ENCODE measurements around the gene LDLRAD4.

The LDLRAD4 gene

DNA sequence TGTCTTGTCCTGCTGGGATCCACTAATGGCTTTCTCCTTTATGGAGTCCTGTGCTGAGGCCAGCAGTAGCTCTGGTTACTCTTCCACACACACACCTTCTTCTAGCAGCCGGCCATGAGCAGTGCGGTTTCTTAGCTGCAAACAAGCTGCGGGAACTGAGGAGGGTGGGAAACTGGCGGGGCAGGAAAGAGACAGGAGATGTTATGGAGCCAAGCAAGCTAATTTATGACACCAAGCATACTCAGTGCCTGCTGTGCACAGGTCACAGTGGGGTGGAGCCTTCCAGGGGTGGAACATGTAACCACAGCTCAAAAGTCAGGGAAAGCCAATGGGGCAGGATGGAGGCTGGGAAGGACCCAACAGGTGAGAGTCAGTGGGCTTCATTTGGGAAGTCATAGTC, 327.0 kb downstream of the LDLRAD4 start:
- Histone ChIP-seq H3K27ac (ENCODE audit: low read depth, low read length) (no peak overlapping the region), H3K9ac (ENCODE audit: low read length) (no peak overlapping the region), H3K36me3 (ENCODE audit: control insufficient read depth, insufficient read depth, low read length) (no peaks in the 10 kb centered on the region), H3K9me3 (ENCODE audit: control insufficient read depth, insufficient read depth, low read depth, low read length) (peaks cover 4% of the 10 kb centered on the region; the same call in 1 of the 2 replicates), H3K27me3 (ENCODE audit: control insufficient read depth, insufficient read depth, low read length) (no peaks in the 10 kb centered on the region), H3K4me1 (ENCODE audit: control insufficient read depth, insufficient read depth, low read length) (peaks cover 7% of the 10 kb centered on the region; the same call in 1 of the 2 replicates), H3K4me3 (ENCODE audit: low read depth, low read length) (no peak overlapping the region)

DNA sequence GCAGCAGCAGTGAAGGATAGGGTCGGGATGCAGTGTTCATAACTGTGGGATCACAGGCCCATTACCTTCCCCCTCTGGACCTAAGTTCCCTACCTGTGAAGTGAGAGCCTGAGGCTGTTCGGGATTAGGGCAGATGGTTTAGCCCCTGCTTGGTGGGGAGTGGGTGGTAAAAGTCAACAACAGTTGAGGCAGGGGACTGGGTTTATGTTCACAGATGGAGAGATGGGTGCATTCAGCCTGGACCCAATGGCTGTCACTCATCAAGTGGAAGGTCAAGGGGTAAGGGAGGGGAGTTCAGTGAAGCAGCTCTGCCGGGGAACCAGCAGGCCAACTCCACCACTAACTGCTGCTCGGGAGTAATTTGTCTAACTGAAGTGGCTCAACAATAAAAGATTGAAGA, 327.4 kb downstream of the LDLRAD4 start:
- Histone ChIP-seq H3K9me3 (ENCODE audit: control insufficient read depth, insufficient read depth, low read depth, low read length) (peaks cover 4% of the 10 kb centered on the region; the same call in 1 of the 2 replicates), H3K4me3 (ENCODE audit: low read depth, low read length) (no peak overlapping the region), H3K9ac (ENCODE audit: low read length) (no peak overlapping the region), H3K36me3 (ENCODE audit: control insufficient read depth, insufficient read depth, low read length) (no peaks in the 10 kb centered on the region), H3K4me1 (ENCODE audit: control insufficient read depth, insufficient read depth, low read length) (peaks cover 7% of the 10 kb centered on the region; the same call in 1 of the 2 replicates), H3K27me3 (ENCODE audit: control insufficient read depth, insufficient read depth, low read length) (no peaks in the 10 kb centered on the region), H3K27ac (ENCODE audit: low read depth, low read length) (no peak overlapping the region)

DNA sequence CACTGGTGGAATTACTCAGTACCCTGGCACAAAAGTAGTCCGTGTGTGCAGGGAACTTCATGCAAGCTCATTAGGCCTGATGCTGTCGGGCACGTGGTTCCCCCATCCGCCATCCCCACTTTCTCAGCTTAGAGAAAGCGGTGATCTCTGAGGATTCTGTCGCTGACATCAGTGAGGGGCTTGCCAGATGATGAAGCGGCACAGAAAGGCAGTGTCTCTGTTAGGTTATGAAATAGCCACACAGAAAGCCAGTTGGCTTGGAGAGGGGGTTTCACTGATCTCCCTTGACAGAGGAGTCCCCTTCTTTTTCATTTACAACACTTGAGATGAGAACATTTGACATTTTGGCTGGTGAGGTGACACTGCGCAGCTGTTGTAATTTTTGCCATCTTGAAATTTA, 328.1 kb downstream of the LDLRAD4 start:
- H3K9me3 ChIP-seq (ENCODE audit: control insufficient read depth, insufficient read depth, low read depth, low read length): peaks cover 4% of the 10 kb centered on the region; the same call in 1 of the 2 replicates
- H3K27ac ChIP-seq (ENCODE audit: low read depth, low read length): no peak overlapping the region
- peaks cover 7% of the 10 kb centered on the region; the same call in 1 of the 2 replicates for H3K4me1 ChIP-seq (ENCODE audit: control insufficient read depth, insufficient read depth, low read length)
- no peak overlapping the region for H3K4me3 ChIP-seq (ENCODE audit: low read depth, low read length)
- H3K36me3 ChIP-seq (ENCODE audit: control insufficient read depth, insufficient read depth, low read length): no peaks in the 10 kb centered on the region
- no peaks in the 10 kb centered on the region for H3K27me3 ChIP-seq (ENCODE audit: control insufficient read depth, insufficient read depth, low read length)
- H3K9ac ChIP-seq (ENCODE audit: low read length): no peak overlapping the region

DNA sequence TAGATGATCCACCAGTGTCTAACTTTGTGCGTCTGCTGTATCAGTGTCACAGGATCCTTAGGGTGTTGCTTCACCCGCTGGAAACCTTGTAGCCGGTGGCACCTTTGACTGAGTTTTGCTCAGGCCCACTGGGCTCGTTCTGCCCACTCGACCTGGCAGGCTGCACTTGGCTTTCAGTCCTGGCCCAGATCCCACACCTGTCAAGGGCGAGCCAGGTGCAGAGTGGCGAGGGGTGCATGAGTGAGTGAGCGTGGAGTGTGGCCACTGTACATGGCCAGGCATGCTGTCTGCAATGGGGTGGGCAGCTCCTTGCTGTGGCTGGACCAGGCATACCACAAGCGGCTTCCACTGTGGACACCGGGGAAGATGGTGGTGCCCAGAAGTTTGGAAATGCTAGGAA, 328.8 kb downstream of the LDLRAD4 start:
- Histone ChIP-seq H3K9ac (ENCODE audit: low read length) (no peak overlapping the region), H3K4me3 (ENCODE audit: low read depth, low read length) (no peak overlapping the region), H3K4me1 (ENCODE audit: control insufficient read depth, insufficient read depth, low read length) (peaks cover 7% of the 10 kb centered on the region; the same call in 1 of the 2 replicates), H3K27ac (ENCODE audit: low read depth, low read length) (no peak overlapping the region), H3K9me3 (ENCODE audit: control insufficient read depth, insufficient read depth, low read depth, low read length) (peaks cover 4% of the 10 kb centered on the region; the same call in 1 of the 2 replicates), H3K36me3 (ENCODE audit: control insufficient read depth, insufficient read depth, low read length) (no peaks in the 10 kb centered on the region), H3K27me3 (ENCODE audit: control insufficient read depth, insufficient read depth, low read length) (no peaks in the 10 kb centered on the region)

DNA sequence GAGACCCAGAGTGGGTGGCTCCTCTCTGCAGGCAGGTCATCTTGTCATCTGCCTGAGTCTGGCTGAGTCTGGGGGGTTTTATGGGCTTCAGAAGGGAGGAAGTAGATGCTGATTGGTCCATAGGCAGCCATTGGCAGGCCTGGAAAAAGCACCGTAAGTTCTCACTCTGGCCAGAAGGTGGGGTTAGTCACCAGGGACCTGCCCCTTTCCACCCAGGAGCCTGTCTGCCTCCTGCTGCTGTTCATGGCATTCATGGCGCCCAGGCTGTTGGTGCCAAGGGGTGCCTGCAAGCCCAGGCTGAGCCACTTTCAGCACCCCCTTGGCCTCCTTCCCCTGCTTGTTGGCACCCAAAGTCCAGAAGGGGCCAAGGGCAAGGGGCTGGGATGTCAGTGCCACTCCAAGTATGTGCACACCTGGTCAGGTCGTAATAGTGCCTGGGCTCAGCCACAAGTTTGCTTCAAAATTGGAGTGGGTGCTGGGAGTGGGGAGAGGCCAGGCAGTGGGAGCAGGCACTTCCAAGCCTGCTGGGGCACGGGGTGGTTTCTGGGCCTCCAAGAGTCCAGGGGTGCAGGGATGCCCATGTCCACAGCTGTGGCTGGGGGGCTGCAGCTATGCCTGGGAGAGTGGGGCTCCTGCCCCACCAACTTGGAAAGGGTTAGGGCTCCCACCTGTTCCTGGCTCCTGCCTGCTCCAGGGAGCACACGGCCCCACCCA, 329.7 kb downstream of the LDLRAD4 start:
- H3K9ac ChIP-seq (ENCODE audit: low read length): no peak overlapping the region
- peaks cover 4% of the 10 kb centered on the region; the same call in 1 of the 2 replicates for H3K9me3 ChIP-seq (ENCODE audit: control insufficient read depth, insufficient read depth, low read depth, low read length)
- no peaks in the 10 kb centered on the region for H3K27me3 ChIP-seq (ENCODE audit: control insufficient read depth, insufficient read depth, low read length)
- no peak overlapping the region for H3K4me3 ChIP-seq (ENCODE audit: low read depth, low read length)
- peaks cover 7% of the 10 kb centered on the region; the same call in 1 of the 2 replicates for H3K4me1 ChIP-seq (ENCODE audit: control insufficient read depth, insufficient read depth, low read length)
- H3K27ac ChIP-seq (ENCODE audit: low read depth, low read length): no peak overlapping the region
- H3K36me3 ChIP-seq (ENCODE audit: control insufficient read depth, insufficient read depth, low read length): no peaks in the 10 kb centered on the region

DNA sequence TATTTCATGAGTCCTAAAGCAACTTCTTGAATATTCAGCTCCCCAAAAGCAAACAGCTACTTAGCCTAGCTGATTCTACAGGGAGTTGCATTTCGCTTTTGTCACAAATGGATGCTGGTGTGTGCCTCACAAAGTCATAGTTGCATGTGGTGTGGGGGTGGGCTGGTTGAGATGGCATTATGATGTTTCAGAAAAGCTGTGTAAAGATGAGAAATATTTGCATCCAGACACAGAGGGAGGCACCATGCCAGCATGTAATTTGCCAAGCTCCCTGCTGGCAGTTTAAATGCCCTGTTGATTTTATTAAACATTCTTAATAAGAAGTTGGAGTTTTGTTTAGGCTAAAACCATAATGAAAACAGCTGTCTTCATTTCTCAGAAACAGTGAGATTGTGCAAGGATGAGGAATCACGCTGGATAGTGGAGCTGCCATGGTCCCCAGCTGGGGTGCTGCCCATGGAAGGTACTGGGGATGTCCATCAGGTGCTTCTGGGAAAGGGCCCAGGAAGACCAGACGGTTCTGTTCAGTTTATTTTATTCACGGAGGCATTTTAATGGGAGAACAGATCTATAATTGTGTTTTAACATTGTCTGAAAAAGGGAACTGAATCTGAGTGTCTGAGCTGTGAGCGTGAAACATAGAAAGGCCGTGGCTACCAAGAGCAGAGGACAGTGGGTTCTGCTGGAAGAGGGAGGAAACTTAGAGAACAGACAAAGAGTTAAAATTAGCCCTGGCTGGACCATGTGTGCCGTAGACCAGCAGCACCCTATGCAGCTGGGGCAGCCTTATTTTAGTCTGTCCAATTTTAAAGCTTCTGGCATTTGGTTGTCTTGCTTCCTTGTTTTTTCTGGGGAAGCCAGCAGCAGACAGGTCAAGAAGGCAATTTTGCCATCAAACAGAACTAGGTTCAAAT, 330.7 kb downstream of the LDLRAD4 start:
- 0 out of 2 replicates have a peak, but pooled peaks cover 1% of the 10 kb centered on the region for H3K4me1 ChIP-seq (ENCODE audit: control insufficient read depth, insufficient read depth, low read length)
- H3K9ac ChIP-seq (ENCODE audit: low read length): no peak overlapping the region
- H3K4me3 ChIP-seq (ENCODE audit: low read depth, low read length): no peak overlapping the region
- no peak overlapping the region for H3K27ac ChIP-seq (ENCODE audit: low read depth, low read length)
- H3K9me3 ChIP-seq (ENCODE audit: control insufficient read depth, insufficient read depth, low read depth, low read length): peaks cover 4% of the 10 kb centered on the region; the same call in 1 of the 2 replicates
- H3K27me3 ChIP-seq (ENCODE audit: control insufficient read depth, insufficient read depth, low read length): no peaks in the 10 kb centered on the region
- no peaks in the 10 kb centered on the region for H3K36me3 ChIP-seq (ENCODE audit: control insufficient read depth, insufficient read depth, low read length)

DNA sequence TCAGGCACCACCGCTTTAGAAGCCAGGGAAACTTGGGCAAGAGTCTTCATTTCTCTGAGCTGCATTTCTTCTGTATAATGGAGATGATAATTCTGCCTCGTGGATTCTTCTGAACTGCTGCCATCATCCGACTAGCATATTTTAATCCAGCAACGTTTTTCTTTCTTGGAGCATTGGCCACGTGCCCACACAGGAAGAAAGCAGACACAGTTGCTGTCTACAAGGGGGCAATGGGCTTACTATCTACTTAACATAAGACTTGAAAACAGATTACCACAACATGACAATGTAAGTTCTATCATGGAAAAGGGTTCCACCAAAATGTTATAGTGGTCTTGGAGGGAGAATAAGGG, 331.3 kb downstream of the LDLRAD4 start:
- H3K4me1 ChIP-seq (ENCODE audit: control insufficient read depth, insufficient read depth, low read length): no peaks in the 10 kb centered on the region
- no peak overlapping the region for H3K4me3 ChIP-seq (ENCODE audit: low read depth, low read length)
- no peak overlapping the region for H3K27ac ChIP-seq (ENCODE audit: low read depth, low read length)
- H3K36me3 ChIP-seq (ENCODE audit: control insufficient read depth, insufficient read depth, low read length): no peaks in the 10 kb centered on the region
- H3K27me3 ChIP-seq (ENCODE audit: control insufficient read depth, insufficient read depth, low read length): no peaks in the 10 kb centered on the region
- H3K9me3 ChIP-seq (ENCODE audit: control insufficient read depth, insufficient read depth, low read depth, low read length): peaks cover 4% of the 10 kb centered on the region; the same call in 1 of the 2 replicates
- no peak overlapping the region for H3K9ac ChIP-seq (ENCODE audit: low read length)

DNA sequence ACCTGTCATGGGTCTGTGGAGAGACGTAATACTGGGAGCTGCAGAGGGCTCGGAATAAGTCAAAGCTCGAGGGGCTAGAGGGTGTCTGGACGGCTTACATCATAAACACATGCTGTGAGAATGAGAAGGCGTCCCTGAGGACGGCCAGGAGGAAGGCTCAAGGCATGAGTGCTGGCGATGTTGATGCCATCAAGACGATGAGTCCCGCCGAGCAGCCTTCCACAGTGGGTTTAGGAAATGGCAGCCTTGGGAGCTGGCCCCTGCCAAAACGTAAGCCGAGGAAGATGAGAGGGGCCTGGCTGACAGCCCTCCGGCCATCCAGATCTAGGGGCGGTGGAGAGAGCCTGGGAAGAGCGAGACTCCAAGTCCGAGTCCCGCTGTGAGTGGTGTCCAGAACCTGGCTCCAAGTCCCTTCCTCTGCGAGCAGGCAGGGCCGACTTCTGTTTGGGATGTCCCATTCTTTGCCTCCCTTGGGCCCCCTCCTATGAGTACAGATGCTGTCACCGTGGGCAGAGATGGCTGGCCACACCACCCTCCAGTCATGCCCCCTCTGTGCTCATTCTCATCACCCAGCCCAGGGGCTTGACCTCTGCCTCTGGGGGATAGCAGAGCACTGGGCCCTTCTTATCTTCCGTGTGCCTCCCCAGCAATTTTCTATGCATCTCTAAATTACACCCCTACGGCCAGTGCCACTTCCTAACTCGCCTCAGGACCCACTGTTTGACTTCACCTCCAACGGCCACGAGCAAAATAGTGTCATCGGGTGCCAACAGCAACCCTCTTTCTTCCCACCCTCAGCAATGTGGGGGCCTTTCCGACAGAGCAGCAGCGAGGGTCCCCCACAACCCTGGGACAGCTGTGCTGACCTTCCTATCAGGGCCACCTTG, 332.1 kb downstream of the LDLRAD4 start:
- Histone ChIP-seq H3K9me3 (ENCODE audit: control insufficient read depth, insufficient read depth, low read depth, low read length) (peaks cover 4% of the 10 kb centered on the region; the same call in 1 of the 2 replicates), H3K27me3 (ENCODE audit: control insufficient read depth, insufficient read depth, low read length) (no peaks in the 10 kb centered on the region), H3K4me1 (ENCODE audit: control insufficient read depth, insufficient read depth, low read length) (no peaks in the 10 kb centered on the region), H3K27ac (ENCODE audit: low read depth, low read length) (no peak overlapping the region), H3K9ac (ENCODE audit: low read length) (no peak overlapping the region), H3K4me3 (ENCODE audit: low read depth, low read length) (no peak overlapping the region), H3K36me3 (ENCODE audit: control insufficient read depth, insufficient read depth, low read length) (no peaks in the 10 kb centered on the region)

DNA sequence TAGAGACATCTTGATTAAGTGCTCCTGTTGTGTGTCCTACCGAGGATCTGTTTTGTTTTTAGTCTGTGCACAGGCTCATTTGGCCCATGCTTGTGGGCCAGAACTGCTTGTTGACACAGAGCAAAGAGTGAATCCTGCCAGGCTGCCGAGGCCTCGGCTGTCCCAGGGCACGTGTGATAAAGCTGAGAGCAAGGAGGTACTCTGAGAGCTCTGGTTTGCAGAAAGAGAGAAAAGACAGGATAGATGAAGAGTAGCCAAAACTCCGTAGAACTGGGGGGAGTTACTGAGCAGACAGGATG, 332.7 kb downstream of the LDLRAD4 start:
- peaks cover 4% of the 10 kb centered on the region; the same call in 1 of the 2 replicates for H3K9me3 ChIP-seq (ENCODE audit: control insufficient read depth, insufficient read depth, low read depth, low read length)
- H3K36me3 ChIP-seq (ENCODE audit: control insufficient read depth, insufficient read depth, low read length): no peaks in the 10 kb centered on the region
- H3K27ac ChIP-seq (ENCODE audit: low read depth, low read length): no peak overlapping the region
- no peak overlapping the region for H3K9ac ChIP-seq (ENCODE audit: low read length)
- H3K4me3 ChIP-seq (ENCODE audit: low read depth, low read length): no peak overlapping the region
- no peaks in the 10 kb centered on the region for H3K27me3 ChIP-seq (ENCODE audit: control insufficient read depth, insufficient read depth, low read length)
- H3K4me1 ChIP-seq (ENCODE audit: control insufficient read depth, insufficient read depth, low read length): no peaks in the 10 kb centered on the region

DNA sequence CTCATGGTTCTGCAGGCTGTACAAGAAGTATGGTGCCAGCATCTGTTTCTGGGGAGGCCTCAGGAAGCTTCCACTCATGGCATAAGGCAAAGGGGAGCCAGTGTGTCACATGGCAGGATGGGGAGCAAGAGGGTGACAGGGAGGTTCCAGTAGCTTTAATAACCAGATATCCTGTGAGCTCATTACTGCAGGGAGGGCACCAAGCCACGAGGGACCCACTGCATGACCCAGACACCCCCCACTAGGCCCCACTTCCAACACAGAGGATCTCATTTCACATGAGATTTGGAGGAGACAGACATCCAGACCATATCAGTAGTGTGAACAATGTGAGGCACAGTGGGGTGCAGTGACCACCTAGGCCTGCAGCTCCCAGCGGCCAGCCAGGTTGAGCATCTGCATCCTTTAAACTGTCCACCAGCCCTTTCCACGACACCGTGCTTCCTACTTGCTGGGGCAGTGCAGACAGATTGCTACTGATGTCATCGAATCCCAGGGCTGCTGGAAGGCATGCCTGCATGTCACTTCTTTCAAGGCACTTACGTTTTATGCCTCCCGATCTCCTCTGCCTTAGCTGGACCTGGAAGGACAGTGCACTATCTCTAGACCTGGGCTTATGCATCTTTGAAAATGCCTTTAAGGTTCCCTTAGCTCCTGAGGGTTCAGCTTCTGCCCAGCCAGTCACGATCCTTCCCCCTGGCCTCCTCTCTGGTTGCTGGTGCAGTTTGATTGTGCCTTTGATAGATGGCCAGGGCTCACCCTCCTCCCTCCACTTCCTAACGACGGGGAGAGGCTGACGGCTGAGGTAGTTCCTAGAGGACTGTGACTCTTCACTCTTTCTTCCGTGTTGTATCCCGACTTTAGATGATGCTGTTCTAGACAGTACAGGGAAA, 333.5 kb downstream of the LDLRAD4 start:
- H3K36me3 ChIP-seq (ENCODE audit: control insufficient read depth, insufficient read depth, low read length): no peaks in the 10 kb centered on the region
- H3K9ac ChIP-seq (ENCODE audit: low read length): no peak overlapping the region
- no peaks in the 10 kb centered on the region for H3K27me3 ChIP-seq (ENCODE audit: control insufficient read depth, insufficient read depth, low read length)
- no peak overlapping the region for H3K4me3 ChIP-seq (ENCODE audit: low read depth, low read length)
- H3K9me3 ChIP-seq (ENCODE audit: control insufficient read depth, insufficient read depth, low read depth, low read length): peaks cover 4% of the 10 kb centered on the region; the same call in 1 of the 2 replicates
- H3K4me1 ChIP-seq (ENCODE audit: control insufficient read depth, insufficient read depth, low read length): no peaks in the 10 kb centered on the region
- no peak overlapping the region for H3K27ac ChIP-seq (ENCODE audit: low read depth, low read length)

All from HUES6 (cell line).